Measurements from ENCODE around the gene MAGEB17. TPM values are rescaled to one million over a fixed set of nuclear protein-coding genes. Genes with fewer than 3 reads are reported as not detected.

MAGEB17 gene
- total and polyA plus RNA-seq, 2 experiments from 2014 or later = 0.14 to 0.42 TPM

DNA sequence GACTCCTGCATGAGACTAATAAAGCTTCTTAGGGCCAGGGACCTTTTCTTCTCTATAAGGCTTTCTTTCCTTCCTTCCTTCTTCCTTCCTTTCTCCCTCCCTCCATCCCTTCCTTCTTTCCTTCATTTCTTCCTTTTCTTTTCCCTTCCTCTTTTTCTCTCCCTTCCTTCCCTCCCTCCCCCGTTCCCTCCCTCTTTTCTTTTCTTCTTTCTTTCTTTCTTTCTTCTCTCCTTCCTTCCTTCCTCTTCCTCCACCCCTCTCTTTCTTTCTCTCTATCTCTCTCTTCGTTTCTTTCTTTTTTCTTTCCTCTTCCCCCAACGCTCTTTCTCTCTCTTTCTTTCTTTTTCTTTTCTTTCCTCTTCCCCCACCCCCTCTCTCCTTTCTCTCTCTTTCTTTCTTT is 2.5 kb upstream of the MAGEB17 start:
- Mint-ChIP-seq H3K27ac (no peak overlapping the region), H3K4me1 (peaks cover 18% of the 10 kb centered on the region), H3K27me3 (ENCODE audit: insufficient read depth, low read depth, poor library complexity) (peaks cover 2% of the 10 kb centered on the region), H3K36me3 (ENCODE audit: low read depth) (peaks cover 15% of the 10 kb centered on the region; the same call in 2 of the 3 replicates), H3K9me3 (peaks cover 4% of the 10 kb centered on the region; the same call in 1 of the 3 replicates), H3K4me3 (no peak overlapping the region)
- Histone ChIP-seq H3K4me1 (ENCODE audit: insufficient read depth) (no peaks in the 10 kb centered on the region), H3K4me3 (no peak overlapping the region), H4K20me1 (replicated peaks; ENCODE audit: insufficient read depth) (no peaks in the 10 kb centered on the region), H3F3A (replicated peaks; ENCODE audit: low read depth) (no peaks in the 10 kb centered on the region), H3K4me2 (no peak overlapping the region), H3K79me2 (replicated peaks; ENCODE audit: insufficient read depth) (no peaks in the 10 kb centered on the region), H3K27ac (ENCODE audit: low read depth) (no peak overlapping the region), H3K36me3 (ENCODE audit: insufficient read depth) (no peaks in the 10 kb centered on the region), H3K9me2 (ENCODE audit: insufficient read depth) (no peaks in the 10 kb centered on the region; the same call in 1 of the 2 replicates), H3K27me3 (ENCODE audit: insufficient read depth) (no peaks in the 10 kb centered on the region), H2AFZ (no peak overlapping the region)
- no peak for TF ChIP-seq JUNB (IDR thresholded peaks at IDR 0.05; ENCODE audit: unreplicated experiment)
- no peak for TF ChIP-seq NANOG (IDR thresholded peaks at IDR 0.05; ENCODE audit: borderline replicate concordance)
- no peak for TF ChIP-seq EZH2 (IDR thresholded peaks at IDR 0.05; ENCODE audit: low read depth, unreplicated experiment)
- TF ChIP-seq, protein P1, sequence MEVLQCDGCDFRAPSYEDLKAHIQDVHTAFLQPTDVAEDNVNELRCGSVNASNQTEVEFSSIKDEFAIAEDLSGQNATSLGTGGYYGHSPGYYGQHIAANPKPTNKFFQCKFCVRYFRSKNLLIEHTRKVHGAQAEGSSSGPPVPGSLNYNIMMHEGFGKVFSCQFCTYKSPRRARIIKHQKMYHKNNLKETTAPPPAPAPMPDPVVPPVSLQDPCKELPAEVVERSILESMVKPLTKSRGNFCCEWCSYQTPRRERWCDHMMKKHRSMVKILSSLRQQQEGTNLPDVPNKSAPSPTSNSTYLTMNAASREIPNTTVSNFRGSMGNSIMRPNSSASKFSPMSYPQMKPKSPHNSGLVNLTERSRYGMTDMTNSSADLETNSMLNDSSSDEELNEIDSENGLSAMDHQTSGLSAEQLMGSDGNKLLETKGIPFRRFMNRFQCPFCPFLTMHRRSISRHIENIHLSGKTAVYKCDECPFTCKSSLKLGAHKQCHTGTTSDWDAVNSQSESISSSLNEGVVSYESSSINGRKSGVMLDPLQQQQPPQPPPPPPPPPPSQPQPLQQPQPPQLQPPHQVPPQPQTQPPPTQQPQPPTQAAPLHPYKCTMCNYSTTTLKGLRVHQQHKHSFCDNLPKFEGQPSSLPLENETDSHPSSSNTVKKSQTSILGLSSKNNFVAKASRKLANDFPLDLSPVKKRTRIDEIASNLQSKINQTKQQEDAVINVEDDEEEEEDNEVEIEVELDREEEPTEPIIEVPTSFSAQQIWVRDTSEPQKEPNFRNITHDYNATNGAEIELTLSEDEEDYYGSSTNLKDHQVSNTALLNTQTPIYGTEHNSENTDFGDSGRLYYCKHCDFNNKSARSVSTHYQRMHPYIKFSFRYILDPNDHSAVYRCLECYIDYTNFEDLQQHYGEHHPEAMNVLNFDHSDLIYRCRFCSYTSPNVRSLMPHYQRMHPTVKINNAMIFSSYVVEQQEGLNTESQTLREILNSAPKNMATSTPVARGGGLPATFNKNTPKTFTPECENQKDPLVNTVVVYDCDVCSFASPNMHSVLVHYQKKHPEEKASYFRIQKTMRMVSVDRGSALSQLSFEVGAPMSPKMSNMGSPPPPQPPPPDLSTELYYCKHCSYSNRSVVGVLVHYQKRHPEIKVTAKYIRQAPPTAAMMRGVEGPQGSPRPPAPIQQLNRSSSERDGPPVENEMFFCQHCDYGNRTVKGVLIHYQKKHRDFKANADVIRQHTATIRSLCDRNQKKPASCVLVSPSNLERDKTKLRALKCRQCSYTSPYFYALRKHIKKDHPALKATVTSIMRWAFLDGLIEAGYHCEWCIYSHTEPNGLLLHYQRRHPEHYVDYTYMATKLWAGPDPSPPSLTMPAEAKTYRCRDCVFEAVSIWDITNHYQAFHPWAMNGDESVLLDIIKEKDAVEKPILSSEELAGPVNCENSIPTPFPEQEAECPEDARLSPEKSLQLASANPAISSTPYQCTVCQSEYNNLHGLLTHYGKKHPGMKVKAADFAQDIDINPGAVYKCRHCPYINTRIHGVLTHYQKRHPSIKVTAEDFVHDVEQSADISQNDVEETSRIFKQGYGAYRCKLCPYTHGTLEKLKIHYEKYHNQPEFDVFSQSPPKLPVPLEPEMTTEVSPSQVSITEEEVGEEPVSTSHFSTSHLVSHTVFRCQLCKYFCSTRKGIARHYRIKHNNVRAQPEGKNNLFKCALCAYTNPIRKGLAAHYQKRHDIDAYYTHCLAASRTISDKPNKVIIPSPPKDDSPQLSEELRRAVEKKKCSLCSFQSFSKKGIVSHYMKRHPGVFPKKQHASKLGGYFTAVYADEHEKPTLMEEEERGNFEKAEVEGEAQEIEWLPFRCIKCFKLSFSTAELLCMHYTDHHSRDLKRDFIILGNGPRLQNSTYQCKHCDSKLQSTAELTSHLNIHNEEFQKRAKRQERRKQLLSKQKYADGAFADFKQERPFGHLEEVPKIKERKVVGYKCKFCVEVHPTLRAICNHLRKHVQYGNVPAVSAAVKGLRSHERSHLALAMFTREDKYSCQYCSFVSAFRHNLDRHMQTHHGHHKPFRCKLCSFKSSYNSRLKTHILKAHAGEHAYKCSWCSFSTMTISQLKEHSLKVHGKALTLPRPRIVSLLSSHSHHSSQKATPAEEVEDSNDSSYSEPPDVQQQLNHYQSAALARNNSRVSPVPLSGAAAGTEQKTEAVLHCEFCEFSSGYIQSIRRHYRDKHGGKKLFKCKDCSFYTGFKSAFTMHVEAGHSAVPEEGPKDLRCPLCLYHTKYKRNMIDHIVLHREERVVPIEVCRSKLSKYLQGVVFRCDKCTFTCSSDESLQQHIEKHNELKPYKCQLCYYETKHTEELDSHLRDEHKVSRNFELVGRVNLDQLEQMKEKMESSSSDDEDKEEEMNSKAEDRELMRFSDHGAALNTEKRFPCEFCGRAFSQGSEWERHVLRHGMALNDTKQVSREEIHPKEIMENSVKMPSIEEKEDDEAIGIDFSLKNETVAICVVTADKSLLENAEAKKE (CRISPR knock-in tag; IDR thresholded peaks at IDR 0.05) = no peak
- TF ChIP-seq ZNF331 (CRISPR knock-in tag; IDR thresholded peaks at IDR 0.05; ENCODE audit: low read depth) = no peak
- TF ChIP-seq, protein P2, sequence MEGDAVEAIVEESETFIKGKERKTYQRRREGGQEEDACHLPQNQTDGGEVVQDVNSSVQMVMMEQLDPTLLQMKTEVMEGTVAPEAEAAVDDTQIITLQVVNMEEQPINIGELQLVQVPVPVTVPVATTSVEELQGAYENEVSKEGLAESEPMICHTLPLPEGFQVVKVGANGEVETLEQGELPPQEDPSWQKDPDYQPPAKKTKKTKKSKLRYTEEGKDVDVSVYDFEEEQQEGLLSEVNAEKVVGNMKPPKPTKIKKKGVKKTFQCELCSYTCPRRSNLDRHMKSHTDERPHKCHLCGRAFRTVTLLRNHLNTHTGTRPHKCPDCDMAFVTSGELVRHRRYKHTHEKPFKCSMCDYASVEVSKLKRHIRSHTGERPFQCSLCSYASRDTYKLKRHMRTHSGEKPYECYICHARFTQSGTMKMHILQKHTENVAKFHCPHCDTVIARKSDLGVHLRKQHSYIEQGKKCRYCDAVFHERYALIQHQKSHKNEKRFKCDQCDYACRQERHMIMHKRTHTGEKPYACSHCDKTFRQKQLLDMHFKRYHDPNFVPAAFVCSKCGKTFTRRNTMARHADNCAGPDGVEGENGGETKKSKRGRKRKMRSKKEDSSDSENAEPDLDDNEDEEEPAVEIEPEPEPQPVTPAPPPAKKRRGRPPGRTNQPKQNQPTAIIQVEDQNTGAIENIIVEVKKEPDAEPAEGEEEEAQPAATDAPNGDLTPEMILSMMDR (conservative IDR thresholded peaks at IDR 0.05; ENCODE audit: low read depth in 2 of 2) = no peak
- no peak for TF ChIP-seq CREB1 (CRISPR knock-in tag; IDR thresholded peaks at IDR 0.05; ENCODE audit: low read depth)
- TF ChIP-seq STAT1 (IDR thresholded peaks at IDR 0.05; ENCODE audit: unreplicated experiment) = no peak
- TF ChIP-seq EZH2phosphoT487 (IDR thresholded peaks at IDR 0.05; ENCODE audit: unreplicated experiment) = no peak
- no peak for TF ChIP-seq ZNF114 (CRISPR knock-in tag; IDR thresholded peaks at IDR 0.05)
- TF ChIP-seq, protein P3, sequence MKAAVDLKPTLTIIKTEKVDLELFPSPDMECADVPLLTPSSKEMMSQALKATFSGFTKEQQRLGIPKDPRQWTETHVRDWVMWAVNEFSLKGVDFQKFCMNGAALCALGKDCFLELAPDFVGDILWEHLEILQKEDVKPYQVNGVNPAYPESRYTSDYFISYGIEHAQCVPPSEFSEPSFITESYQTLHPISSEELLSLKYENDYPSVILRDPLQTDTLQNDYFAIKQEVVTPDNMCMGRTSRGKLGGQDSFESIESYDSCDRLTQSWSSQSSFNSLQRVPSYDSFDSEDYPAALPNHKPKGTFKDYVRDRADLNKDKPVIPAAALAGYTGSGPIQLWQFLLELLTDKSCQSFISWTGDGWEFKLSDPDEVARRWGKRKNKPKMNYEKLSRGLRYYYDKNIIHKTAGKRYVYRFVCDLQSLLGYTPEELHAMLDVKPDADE (IDR thresholded peaks at IDR 0.05) = no peak
- TF ChIP-seq POLR2AphosphoS5 (IDR thresholded peaks at IDR 0.05; ENCODE audit: low read depth) = no peak
- TF ChIP-seq, protein P4, sequence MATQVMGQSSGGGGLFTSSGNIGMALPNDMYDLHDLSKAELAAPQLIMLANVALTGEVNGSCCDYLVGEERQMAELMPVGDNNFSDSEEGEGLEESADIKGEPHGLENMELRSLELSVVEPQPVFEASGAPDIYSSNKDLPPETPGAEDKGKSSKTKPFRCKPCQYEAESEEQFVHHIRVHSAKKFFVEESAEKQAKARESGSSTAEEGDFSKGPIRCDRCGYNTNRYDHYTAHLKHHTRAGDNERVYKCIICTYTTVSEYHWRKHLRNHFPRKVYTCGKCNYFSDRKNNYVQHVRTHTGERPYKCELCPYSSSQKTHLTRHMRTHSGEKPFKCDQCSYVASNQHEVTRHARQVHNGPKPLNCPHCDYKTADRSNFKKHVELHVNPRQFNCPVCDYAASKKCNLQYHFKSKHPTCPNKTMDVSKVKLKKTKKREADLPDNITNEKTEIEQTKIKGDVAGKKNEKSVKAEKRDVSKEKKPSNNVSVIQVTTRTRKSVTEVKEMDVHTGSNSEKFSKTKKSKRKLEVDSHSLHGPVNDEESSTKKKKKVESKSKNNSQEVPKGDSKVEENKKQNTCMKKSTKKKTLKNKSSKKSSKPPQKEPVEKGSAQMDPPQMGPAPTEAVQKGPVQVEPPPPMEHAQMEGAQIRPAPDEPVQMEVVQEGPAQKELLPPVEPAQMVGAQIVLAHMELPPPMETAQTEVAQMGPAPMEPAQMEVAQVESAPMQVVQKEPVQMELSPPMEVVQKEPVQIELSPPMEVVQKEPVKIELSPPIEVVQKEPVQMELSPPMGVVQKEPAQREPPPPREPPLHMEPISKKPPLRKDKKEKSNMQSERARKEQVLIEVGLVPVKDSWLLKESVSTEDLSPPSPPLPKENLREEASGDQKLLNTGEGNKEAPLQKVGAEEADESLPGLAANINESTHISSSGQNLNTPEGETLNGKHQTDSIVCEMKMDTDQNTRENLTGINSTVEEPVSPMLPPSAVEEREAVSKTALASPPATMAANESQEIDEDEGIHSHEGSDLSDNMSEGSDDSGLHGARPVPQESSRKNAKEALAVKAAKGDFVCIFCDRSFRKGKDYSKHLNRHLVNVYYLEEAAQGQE (IDR thresholded peaks at IDR 0.05; ENCODE audit: unreplicated experiment) = no peak
- DNase-seq (ENCODE audit: low spot score) (no peak), ATAC-seq (no peak)
